Measurements from ENCODE around the gene DDB1.

DNA sequence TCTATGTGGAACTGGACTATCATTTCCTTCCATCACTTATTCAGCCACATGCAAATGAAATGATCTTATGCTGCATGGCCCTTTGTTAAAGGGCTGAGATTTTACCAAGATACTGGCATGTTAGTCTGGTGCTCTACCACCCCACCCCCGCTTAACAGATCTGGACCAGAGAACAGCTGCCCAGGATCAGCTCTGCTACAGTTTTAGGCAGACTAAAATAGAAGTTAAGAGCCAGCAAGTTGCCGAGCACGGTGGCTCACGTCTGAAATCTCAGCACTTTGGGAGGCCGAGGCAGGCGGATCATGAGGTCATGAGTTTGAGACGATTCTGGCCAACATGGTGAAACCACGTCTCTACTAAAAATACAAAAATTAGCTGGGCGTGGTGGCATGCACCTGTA is 4.6 kb downstream of the DDB1 start:
- TF ChIP-seq, protein P1, sequence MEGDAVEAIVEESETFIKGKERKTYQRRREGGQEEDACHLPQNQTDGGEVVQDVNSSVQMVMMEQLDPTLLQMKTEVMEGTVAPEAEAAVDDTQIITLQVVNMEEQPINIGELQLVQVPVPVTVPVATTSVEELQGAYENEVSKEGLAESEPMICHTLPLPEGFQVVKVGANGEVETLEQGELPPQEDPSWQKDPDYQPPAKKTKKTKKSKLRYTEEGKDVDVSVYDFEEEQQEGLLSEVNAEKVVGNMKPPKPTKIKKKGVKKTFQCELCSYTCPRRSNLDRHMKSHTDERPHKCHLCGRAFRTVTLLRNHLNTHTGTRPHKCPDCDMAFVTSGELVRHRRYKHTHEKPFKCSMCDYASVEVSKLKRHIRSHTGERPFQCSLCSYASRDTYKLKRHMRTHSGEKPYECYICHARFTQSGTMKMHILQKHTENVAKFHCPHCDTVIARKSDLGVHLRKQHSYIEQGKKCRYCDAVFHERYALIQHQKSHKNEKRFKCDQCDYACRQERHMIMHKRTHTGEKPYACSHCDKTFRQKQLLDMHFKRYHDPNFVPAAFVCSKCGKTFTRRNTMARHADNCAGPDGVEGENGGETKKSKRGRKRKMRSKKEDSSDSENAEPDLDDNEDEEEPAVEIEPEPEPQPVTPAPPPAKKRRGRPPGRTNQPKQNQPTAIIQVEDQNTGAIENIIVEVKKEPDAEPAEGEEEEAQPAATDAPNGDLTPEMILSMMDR (IDR thresholded peaks at IDR 0.05 in 4 of 5, conservative IDR thresholded peaks at IDR 0.05 in 1 of 5), result no peak
- TF ChIP-seq POLR2A (IDR thresholded peaks at IDR 0.05), result no peak

Measured in gastrocnemius medialis (tissue), 4 donors.